HG03439 (cell line): ENCODE results near the gene EEF1AKMT4.

ENCODE experiments used
- ATAC-seq: cut with Tn5 transposase; IDR thresholded peaks from one replicate; pipeline ENCODE4 v1.9.1; 2021; ENCODE audit warnings: mild to moderate bottlenecking, moderate library complexity; ENCODE audit not compliant: unreplicated experiment

EEF1AKMT4 gene

GRCh38 chr3:184296616-184297015 lies 47.1 kb downstream of the EEF1AKMT4 start:
- no peak for ATAC-seq

GRCh38 chr3:184298759-184299487 lies 49.5 kb downstream of the EEF1AKMT4 start, which contains the start of gene PSMD2:
Gene PSMD2 (plus strand): TSS chr3:184299241. CDS start chr3:184299267, 26 bp downstream.
- ATAC-seq = peak; percentile 87

DNA sequence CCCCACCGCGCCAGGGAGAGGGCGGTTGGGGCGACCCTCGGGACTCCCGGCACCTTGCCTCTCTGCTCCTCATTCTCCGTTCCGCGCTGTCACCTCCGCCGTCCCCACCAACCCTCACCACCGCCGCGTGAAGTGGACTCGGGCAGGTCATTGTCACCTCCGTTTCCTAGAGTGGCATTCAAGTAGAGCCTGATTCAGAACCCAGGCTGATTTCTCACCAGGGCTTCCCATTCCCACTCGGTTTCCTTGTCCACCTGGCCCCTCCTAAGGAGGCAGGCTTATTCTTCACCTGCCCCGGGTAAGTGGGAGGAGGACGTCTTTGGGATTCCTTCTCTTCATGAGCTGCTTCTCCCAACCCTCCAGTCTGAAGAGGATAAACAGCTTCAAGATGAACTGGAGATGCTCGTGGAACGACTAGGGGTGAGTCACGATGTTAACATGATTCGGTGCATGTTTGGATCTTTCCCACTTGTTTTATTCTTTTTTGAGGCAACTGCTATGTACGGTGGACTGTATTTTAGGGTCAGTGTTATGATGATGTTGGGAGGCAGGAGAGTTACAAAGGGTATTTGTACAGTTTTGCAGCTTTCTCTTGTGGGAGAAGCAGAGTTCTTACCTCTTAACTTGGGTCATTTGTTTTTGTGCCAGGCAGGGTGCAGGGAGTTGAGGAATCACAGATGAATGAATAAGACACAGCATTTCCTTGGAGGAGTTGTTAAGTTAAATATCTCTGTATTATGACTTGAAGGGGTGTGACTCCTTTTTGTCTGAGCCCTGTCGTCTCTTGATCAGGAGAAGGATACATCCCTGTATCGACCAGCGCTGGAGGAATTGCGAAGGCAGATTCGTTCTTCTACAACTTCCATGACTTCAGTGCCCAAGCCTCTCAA lies 50.3 kb downstream of the EEF1AKMT4 start:
- no peak for ATAC-seq

DNA sequence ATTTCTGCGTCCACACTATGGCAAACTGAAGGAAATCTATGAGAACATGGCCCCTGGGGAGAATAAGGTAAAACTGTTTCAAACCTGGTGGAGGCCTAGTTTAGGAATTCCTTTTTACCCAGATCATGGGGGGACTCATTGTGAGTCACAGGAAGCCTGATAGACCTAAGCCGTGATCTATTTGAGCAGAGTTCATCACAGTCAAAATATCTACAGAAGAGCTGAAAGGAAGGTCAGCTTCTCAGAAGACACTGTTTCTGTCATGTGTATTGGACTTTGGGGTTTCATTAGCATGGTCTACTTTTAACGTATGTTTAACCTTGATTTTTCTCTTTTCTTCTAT lies 50.9 kb downstream of the EEF1AKMT4 start:
- ATAC-seq = no peak

- no peak for ATAC-seq
Measured at GRCh38 chr3:184305577-184305976, 56.1 kb downstream of the EEF1AKMT4 start.

DNA sequence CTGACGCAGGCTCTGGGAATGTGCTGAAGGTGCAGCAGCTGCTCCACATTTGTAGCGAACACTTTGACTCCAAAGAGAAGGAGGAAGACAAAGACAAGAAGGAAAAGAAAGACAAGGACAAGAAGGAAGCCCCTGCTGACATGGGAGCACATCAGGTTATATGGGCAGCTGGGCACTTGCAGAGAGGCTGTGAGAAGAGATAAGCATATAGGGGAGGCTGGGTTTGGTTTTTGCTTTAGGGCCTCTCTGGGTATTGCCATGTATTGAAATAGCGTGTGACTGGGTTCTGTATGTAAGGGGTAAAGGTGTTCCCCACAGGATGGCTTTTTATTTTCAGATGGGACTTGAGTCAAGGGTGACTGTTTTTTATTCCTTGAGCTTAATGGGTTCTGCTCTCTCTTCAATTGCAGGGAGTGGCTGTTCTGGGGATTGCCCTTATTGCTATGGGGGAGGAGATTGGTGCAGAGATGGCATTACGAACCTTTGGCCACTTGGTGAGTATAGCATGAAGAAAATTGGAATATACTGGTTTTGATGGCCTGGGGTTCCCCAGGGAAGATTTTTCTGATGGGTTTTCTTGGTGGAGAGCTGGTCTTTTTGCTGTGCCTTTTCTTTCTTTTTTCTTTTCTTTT lies 57.0 kb downstream of the EEF1AKMT4 start:
- ATAC-seq = no peak

DNA sequence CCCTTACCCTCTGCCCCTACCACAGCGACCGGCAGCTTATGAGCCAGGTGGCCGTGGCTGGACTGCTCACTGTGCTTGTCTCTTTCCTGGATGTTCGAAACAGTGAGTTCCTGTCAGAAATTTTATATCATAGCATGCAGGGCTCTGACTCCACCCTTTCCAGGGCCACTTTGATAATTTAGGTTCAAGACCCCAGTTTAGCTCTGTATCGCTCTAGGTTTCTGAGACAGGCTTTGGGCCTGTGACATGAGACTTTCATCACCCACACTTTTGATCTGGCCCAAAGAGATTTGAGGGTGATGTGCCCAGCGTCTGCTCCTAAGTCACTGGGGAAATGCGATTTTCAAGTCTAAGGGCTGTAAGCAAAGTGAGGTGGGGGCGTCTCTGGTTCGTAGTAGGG lies 58.4 kb downstream of the EEF1AKMT4 start:
- no peak for ATAC-seq
